Measurements from ENCODE around the gene DCAF7. TPM values are rescaled to one million over a fixed set of nuclear protein-coding genes. Genes with fewer than 3 reads are reported as not detected.

DCAF7 gene
- total RNA-seq, 4 donors from 2014 or later: 24.9 to 45.2 (median 34.2) TPM

DNA sequence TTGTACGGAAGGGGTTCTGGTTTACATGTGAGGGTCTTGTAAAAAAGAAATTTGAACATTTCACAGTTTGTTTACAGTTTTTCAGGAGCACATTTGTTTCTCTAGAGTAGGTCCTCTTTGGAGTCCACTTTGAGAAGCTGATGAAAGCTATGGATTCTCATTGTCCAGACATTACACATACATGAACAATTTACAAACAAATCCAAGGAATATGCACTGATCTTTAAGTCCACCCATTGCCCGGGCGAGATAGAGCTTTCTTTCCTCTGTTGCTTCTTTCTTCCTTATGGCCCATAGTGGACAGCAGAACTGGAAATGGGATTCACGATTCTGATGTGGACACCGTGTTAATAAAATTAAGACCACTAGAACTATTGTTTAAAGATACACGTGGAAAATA is 1.9 kb downstream of the DCAF7 start:
- Histone ChIP-seq H3K27ac (replicated peaks in 1 of 4) (no peak overlapping the region), H3K27me3 (no peaks in the 10 kb centered on the region), H3K4me3 (peak overlapping the region; percentile 87 to 99 (median 96)), H3K9me3 (no peaks in the 10 kb centered on the region), H3K4me1 (peaks cover 25 to 71% (median 63%) of the 10 kb centered on the region in 4 donors), H3K36me3 (no peaks in the 10 kb centered on the region)
- TF ChIP-seq POLR2A (IDR thresholded peaks at IDR 0.05; ENCODE audit: low read depth) (no peak), EP300 (IDR thresholded peaks at IDR 0.05) (no peak), POLR2AphosphoS5 (IDR thresholded peaks at IDR 0.05) (no peak)
- TF ChIP-seq, protein P1, sequence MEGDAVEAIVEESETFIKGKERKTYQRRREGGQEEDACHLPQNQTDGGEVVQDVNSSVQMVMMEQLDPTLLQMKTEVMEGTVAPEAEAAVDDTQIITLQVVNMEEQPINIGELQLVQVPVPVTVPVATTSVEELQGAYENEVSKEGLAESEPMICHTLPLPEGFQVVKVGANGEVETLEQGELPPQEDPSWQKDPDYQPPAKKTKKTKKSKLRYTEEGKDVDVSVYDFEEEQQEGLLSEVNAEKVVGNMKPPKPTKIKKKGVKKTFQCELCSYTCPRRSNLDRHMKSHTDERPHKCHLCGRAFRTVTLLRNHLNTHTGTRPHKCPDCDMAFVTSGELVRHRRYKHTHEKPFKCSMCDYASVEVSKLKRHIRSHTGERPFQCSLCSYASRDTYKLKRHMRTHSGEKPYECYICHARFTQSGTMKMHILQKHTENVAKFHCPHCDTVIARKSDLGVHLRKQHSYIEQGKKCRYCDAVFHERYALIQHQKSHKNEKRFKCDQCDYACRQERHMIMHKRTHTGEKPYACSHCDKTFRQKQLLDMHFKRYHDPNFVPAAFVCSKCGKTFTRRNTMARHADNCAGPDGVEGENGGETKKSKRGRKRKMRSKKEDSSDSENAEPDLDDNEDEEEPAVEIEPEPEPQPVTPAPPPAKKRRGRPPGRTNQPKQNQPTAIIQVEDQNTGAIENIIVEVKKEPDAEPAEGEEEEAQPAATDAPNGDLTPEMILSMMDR (IDR thresholded peaks at IDR 0.05): no peak
- WGBS: 51% methylated on average over 6 of the region's 6 CpGs
- intact Hi-C loops (cut with DNase I): loop anchor here (5.0 kb wide), 1 partner anchor 50 kb away; the partner anchor contains the start of gene TACO1
- DNase-seq (ENCODE audit: extremely low spot score): no peak

DNA sequence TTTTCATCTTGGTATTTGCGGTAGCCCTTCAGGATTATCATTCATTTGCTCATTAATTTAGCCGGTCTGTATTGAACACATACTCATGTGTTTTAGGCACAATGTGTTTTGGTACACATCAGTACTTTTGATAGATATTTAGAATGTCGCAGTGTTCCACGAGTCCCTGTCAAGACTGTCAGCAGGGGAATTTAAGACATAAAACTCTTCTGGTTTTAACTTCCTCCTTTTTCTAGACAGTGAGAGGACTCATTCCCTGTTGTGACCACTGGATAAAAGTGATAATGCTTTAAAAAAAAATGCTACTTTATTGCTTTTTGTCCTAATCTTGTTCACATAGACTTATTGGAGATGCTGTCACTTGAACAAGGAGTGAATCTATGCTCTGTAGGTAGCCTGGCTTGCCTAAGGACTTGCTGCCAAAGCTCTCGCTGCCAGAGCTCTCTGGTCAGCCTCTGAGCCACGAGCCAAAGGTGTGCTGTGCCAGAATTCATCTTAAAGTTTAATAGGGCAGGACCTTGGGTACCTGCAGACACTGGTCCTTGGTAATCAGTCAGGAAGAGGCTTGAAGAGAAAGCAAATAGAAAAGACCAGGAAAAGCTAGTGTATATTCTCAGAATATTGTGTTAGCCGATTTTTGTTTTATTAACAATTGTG is 5.4 kb downstream of the DCAF7 start:
- Histone ChIP-seq H3K4me3 (no peak overlapping the region), H3K36me3 (no peaks in the 10 kb centered on the region), H3K4me1 (peaks cover 19 to 69% (median 58%) of the 10 kb centered on the region in 4 donors), H3K9me3 (no peaks in the 10 kb centered on the region), H3K27me3 (no peaks in the 10 kb centered on the region), H3K27ac (replicated peaks in 1 of 4) (no peak overlapping the region)
- intact Hi-C loops (cut with DNase I): no loop called here
- TF ChIP-seq POLR2AphosphoS5 (IDR thresholded peaks at IDR 0.05): no peak
- no peak for TF ChIP-seq POLR2A (IDR thresholded peaks at IDR 0.05; ENCODE audit: low read depth)
- TF ChIP-seq EP300 (IDR thresholded peaks at IDR 0.05): no peak
- TF ChIP-seq, protein P1 (IDR thresholded peaks at IDR 0.05): no peak
- 69% methylated on average over 7 of the region's 7 CpGs for whole genome bisulfite sequencing
- DNase-seq (ENCODE audit: extremely low spot score): no peak

DNA sequence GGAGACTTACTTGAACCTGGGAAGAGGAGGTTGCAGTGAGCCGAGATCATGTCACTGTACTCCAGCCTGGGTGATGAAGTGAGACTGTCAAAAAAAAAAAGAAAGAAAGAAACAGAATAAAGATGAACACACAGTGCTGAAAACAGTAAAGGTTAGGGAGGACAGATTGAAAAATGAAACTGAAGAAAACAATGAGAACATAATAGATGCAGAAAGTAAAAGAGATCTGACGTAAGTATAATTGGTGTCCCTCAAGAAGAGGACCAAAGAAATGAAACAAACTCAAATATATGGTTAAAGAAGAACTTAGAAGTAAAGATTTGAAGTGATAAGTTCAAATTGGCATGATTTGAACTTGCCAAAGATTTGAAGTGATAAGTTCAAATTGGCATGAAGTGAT is 7.1 kb downstream of the DCAF7 start:
- H3K4me3 ChIP-seq: no peak overlapping the region
- TF ChIP-seq, protein P1 (IDR thresholded peaks at IDR 0.05): no peak
- TF ChIP-seq POLR2AphosphoS5 (IDR thresholded peaks at IDR 0.05) (no peak), POLR2A (IDR thresholded peaks at IDR 0.05; ENCODE audit: low read depth) (no peak), EP300 (IDR thresholded peaks at IDR 0.05) (no peak)
- H3K4me1 ChIP-seq: peaks cover 8 to 51% (median 43%) of the 10 kb centered on the region in 4 donors
- no peaks in the 10 kb centered on the region for H3K9me3 ChIP-seq
- H3K27me3 ChIP-seq: no peaks in the 10 kb centered on the region
- DNase-seq (ENCODE audit: extremely low spot score): no peak
- intact Hi-C loops (cut with DNase I): no loop called here
- no peak overlapping the region for H3K27ac ChIP-seq (replicated peaks in 1 of 4)
- H3K36me3 ChIP-seq: no peaks in the 10 kb centered on the region
- 94% methylated on average over 2 of the region's 2 CpGs for WGBS

DNA sequence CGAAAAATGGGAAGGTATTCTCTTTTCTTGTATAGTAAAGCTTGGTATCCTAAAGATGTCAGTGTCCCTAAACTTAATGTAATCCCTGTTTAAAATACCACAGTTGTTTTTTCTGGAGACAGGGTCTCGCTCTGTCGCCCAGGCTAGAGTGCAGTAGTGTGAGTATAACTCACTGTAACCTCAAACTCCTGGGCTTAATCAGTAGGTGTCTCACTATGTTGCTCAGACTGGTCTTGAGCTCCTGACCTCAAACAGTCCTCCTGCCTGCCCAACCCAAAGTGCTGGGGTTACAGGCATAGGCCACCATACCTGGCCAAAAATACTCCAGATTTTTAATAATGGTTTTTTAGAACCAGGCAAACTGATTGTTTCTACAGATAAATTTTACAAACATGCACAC is 8.2 kb downstream of the DCAF7 start:
- no peak overlapping the region for H3K27ac ChIP-seq (replicated peaks in 1 of 4)
- H3K36me3 ChIP-seq: no peaks in the 10 kb centered on the region
- DNase-seq (ENCODE audit: extremely low spot score): no peak
- intact Hi-C loops (cut with DNase I): no loop called here
- peaks cover 3 to 41% (median 33%) of the 10 kb centered on the region in 4 donors for H3K4me1 ChIP-seq
- TF ChIP-seq, protein P1 (IDR thresholded peaks at IDR 0.05): no peak
- TF ChIP-seq POLR2A (IDR thresholded peaks at IDR 0.05; ENCODE audit: low read depth) (no peak), EP300 (IDR thresholded peaks at IDR 0.05) (no peak), POLR2AphosphoS5 (IDR thresholded peaks at IDR 0.05) (no peak)
- H3K27me3 ChIP-seq: no peaks in the 10 kb centered on the region
- H3K4me3 ChIP-seq: no peak overlapping the region
- WGBS: 98% methylated on average over 3 of the region's 3 CpGs
- H3K9me3 ChIP-seq: no peaks in the 10 kb centered on the region

DNA sequence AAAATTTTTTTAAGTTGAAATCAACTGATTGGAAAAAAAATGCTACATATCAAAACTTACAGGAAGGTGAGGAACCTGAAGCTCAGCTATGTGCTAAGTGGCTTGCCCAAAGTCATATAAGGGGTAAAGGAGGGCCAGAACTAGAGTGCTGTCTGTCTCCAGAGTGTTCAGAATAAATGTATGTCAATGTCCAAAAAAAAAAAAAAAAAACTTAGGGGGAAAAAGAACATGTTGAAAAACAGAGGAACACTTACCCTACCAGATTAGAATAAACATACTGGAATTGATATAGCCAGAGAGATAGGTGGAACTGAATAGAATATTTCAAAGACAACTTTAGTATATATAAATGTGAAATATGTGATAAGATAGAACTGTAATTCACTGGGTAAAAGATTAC is 11.5 kb downstream of the DCAF7 start:
- Histone ChIP-seq H3K4me3 (no peak overlapping the region), H3K27me3 (no peaks in the 10 kb centered on the region), H3K27ac (replicated peaks in 1 of 4) (no peak overlapping the region), H3K4me1 (peaks cover 0 to 13% (median 5%) of the 10 kb centered on the region in 4 donors), H3K9me3 (no peaks in the 10 kb centered on the region), H3K36me3 (no peaks in the 10 kb centered on the region)
- DNase-seq (ENCODE audit: extremely low spot score): no peak
- intact Hi-C loops (cut with DNase I): no loop called here
- TF ChIP-seq POLR2A (IDR thresholded peaks at IDR 0.05; ENCODE audit: low read depth) (no peak), POLR2AphosphoS5 (IDR thresholded peaks at IDR 0.05) (no peak), EP300 (IDR thresholded peaks at IDR 0.05) (no peak)
- TF ChIP-seq, protein P1 (IDR thresholded peaks at IDR 0.05): no peak
